PC-9 (cell line): Measurements from ENCODE around the gene SLC4A11. TPM values are rescaled to one million over a fixed set of nuclear protein-coding genes. Genes with fewer than 3 reads are reported as not detected.

Experiments
- BruUV-seq: library from RNA; stranded (reverse); fragments of 400-500 nt; replicated peaks from 2 replicates; lab custom pipeline; 2021; lab: Mats Ljungman, UMichigan
- CTCF ChIA-PET: fragments of 300-600 bp; sonication (Branson Sonifier 250); formaldehyde crosslinking; loops from one replicate; lab custom pipeline; 2022; ENCODE audit warnings: antibody characterized with exemption; lab: Charles Lee
- POLR2A ChIA-PET: fragments of 300-600 bp; sonication (Branson Sonifier 250); formaldehyde crosslinking; loops from one replicate; lab custom pipeline; 2022; ENCODE audit warnings: antibody characterized with exemption; ENCODE audit not compliant: unreplicated experiment; lab: Charles Lee
- DNase-seq, 2 experiments: peaks; one replicate each; pipeline versions ENCODE4 v3.0.0 to v3.0.0-alpha.2; 2015 to 2022; ENCODE audit warnings: mixed read lengths in 1 of 2
- H2AFZ ChIP-seq: fragments of 200-600 bp; sonication (generic); 2 replicates; pipeline ENCODE4 v1.8.1; 2017; ENCODE audit warnings: antibody characterized with exemption
- H3F3A ChIP-seq: fragments of 200-600 bp; sonication (generic); 2 replicates; pipeline ENCODE4 v1.8.1; 2017; ENCODE audit warnings: antibody characterized with exemption, mild to moderate bottlenecking, low read depth; ENCODE audit not compliant: insufficient read depth
- H3K27ac ChIP-seq: fragments of 200-600 bp; sonication (generic); 2 replicates; pipeline ENCODE4 v1.6.1; 2016; ENCODE audit warnings: mixed run types
- H3K27me3 ChIP-seq: fragments of 200-600 bp; sonication (generic); 2 replicates; pipeline ENCODE4 v1.6.1; 2016; ENCODE audit warnings: low read depth, mixed run types; ENCODE audit not compliant: insufficient read depth
- H3K36me3 ChIP-seq: fragments of 200-600 bp; sonication (generic); 2 replicates; pipeline ENCODE4 v1.6.1; 2016; ENCODE audit warnings: low read depth, mixed run types
- H3K4me1 ChIP-seq: fragments of 200-600 bp; sonication (generic); replicated peaks from 2 replicates; pipeline ENCODE4 v1.6.1; 2016; ENCODE audit warnings: mixed run types; ENCODE audit not compliant: insufficient read depth
- H3K4me2 ChIP-seq: fragments of 200-600 bp; sonication (generic); 2 replicates; pipeline ENCODE4 v1.6.1; 2017; ENCODE audit warnings: mixed run types
- H3K4me3 ChIP-seq: fragments of 200-600 bp; sonication (generic); 2 replicates; pipeline ENCODE4 v1.6.1; 2016; ENCODE audit warnings: mixed run types
- H3K79me2 ChIP-seq: fragments of 200-600 bp; sonication (generic); 2 replicates; pipeline ENCODE4 v1.6.1; 2017; ENCODE audit warnings: low read depth, mixed run types
- H3K9me2 ChIP-seq: fragments of 200-600 bp; sonication (generic); 2 replicates; pipeline ENCODE4 v1.8.1; 2017; ENCODE audit warnings: mild to moderate bottlenecking; ENCODE audit not compliant: insufficient read depth
- H3K9me3 ChIP-seq: fragments of 200-600 bp; sonication (generic); 2 replicates; pipeline ENCODE4 v1.8.1; 2016; ENCODE audit warnings: low read depth; ENCODE audit not compliant: insufficient read depth
- H4K20me1 ChIP-seq: fragments of 200-600 bp; sonication (generic); 2 replicates; pipeline ENCODE4 v1.8.1; 2017; ENCODE audit not compliant: insufficient read depth
- EZH2 ChIP-seq: fragments of 200-600 bp; sonication (generic); IDR thresholded peaks from 2 replicates; pipeline ENCODE4 v1.8.0; 2017; ENCODE audit warnings: antibody characterized with exemption, low read depth
- intact Hi-C: fragments of 100-400 bp; cut with micrococcal nuclease; formaldehyde crosslinking; loops from one replicate; pipeline ENCODE4 v1.10.0; 2022; ENCODE audit not compliant: unreplicated experiment
- total RNA-seq: library from RNA; stranded (reverse); gene quantifications from 2 replicates; pipeline ENCODE4 v1.2.3, GENCODE V29; 2021
- TF ChIP-seq, protein P1 (sequence below): fragments of 200-600 bp; sonication (generic); conservative IDR thresholded peaks from 2 replicates; pipeline ENCODE4 v1.6.1; 2017; ENCODE audit warnings: mixed run types, antibody characterized with exemption, mild to moderate bottlenecking, moderate library complexity

Gene SLC4A11
- total RNA-seq, 1 experiment from 2014 or later = 46.1 TPM

GRCh38 chr20:3223651-3223993 is 15.4 kb downstream of the SLC4A11 start:
- ChIA-PET CTCF (no interaction called here), POLR2A (no interaction called here)
- no peak overlapping the region for H3K4me2 ChIP-seq

GRCh38 chr20:3222635-3223600 is 16.1 kb downstream of the SLC4A11 start:
- no peaks in the 10 kb centered on the region for H3K79me2 ChIP-seq
- CTCF ChIA-PET = interaction anchor here (0.8 to 1.0 kb wide), 2 partner anchors 19 to 28 kb away, joined by 3 read pairs; no protein-coding TSS in a partner anchor
- H3K36me3 ChIP-seq = 0 out of 2 replicates have a peak, but pooled peaks cover 3% of the 10 kb centered on the region
- no peaks in the 10 kb centered on the region for H4K20me1 ChIP-seq
- H3K9me3 ChIP-seq = no peaks in the 10 kb centered on the region
- POLR2A ChIA-PET = interaction anchor here (0.7 kb wide), 1 partner anchor 14 kb away, joined by 3 read pairs; the partner anchor contains the start of gene ITPA
- peaks cover 15% of the 10 kb centered on the region; the same call in 1 of the 2 replicates for H3K4me1 ChIP-seq
- H3K4me2 ChIP-seq = no peak overlapping the region
- intact Hi-C loops = loop anchor here (1.0 to 10.0 kb wide), 2 partner anchors 13 to 252 kb away; partner anchors contain the start of gene ATRN
- H3F3A ChIP-seq = peaks cover 10% of the 10 kb centered on the region
- TF ChIP-seq, protein P1, sequence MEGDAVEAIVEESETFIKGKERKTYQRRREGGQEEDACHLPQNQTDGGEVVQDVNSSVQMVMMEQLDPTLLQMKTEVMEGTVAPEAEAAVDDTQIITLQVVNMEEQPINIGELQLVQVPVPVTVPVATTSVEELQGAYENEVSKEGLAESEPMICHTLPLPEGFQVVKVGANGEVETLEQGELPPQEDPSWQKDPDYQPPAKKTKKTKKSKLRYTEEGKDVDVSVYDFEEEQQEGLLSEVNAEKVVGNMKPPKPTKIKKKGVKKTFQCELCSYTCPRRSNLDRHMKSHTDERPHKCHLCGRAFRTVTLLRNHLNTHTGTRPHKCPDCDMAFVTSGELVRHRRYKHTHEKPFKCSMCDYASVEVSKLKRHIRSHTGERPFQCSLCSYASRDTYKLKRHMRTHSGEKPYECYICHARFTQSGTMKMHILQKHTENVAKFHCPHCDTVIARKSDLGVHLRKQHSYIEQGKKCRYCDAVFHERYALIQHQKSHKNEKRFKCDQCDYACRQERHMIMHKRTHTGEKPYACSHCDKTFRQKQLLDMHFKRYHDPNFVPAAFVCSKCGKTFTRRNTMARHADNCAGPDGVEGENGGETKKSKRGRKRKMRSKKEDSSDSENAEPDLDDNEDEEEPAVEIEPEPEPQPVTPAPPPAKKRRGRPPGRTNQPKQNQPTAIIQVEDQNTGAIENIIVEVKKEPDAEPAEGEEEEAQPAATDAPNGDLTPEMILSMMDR = no peak
- no peak for TF ChIP-seq EZH2
- DNase-seq = peak in 1 of 2 experiments; percentile 73
- no peaks in the 10 kb centered on the region for H3K27me3 ChIP-seq
- BruUV-seq = no TSS peak
- no peaks in the 10 kb centered on the region for H3K9me2 ChIP-seq
- H3K27ac ChIP-seq = no peak overlapping the region
- H3K4me3 ChIP-seq = no peak overlapping the region
- no peak overlapping the region for H2AFZ ChIP-seq

More at GRCh38 chr20:3223651-3223993, 15.4 kb downstream of the SLC4A11 start:
- H3K27ac ChIP-seq = no peak overlapping the region
- intact Hi-C loops = loop anchor here (10.0 kb wide), 1 partner anchor 251 kb away; the partner anchor contains the start of gene ATRN
- no peaks in the 10 kb centered on the region for H3K79me2 ChIP-seq
- peaks cover 15% of the 10 kb centered on the region; the same call in 1 of the 2 replicates for H3K4me1 ChIP-seq
- peaks cover 10% of the 10 kb centered on the region for H3F3A ChIP-seq
- no peak for DNase-seq
- TF ChIP-seq, protein P1 = no peak
- TF ChIP-seq EZH2 = no peak
- H3K9me3 ChIP-seq = no peaks in the 10 kb centered on the region
- H3K4me3 ChIP-seq = no peak overlapping the region
- no peaks in the 10 kb centered on the region for H3K9me2 ChIP-seq
- no TSS peak for BruUV-seq
- no peaks in the 10 kb centered on the region for H3K27me3 ChIP-seq
- H2AFZ ChIP-seq = no peak overlapping the region
- no peaks in the 10 kb centered on the region for H4K20me1 ChIP-seq
- 0 out of 2 replicates have a peak, but pooled peaks cover 3% of the 10 kb centered on the region for H3K36me3 ChIP-seq
